G401.6 (cell line): ENCODE data around the gene CAMTA1.

ENCODE experiments used
- FAIRE-seq: peaks from 2 replicates; lab custom pipeline; 2012; peaks lifted over from hg19 to GRCh38; lab: Jason Lieb, UNC

The CAMTA1 gene

GRCh38 chr1:7289694-7290093, 504.4 kb downstream of the CAMTA1 start:
- FAIRE-seq, result no peak

DNA sequence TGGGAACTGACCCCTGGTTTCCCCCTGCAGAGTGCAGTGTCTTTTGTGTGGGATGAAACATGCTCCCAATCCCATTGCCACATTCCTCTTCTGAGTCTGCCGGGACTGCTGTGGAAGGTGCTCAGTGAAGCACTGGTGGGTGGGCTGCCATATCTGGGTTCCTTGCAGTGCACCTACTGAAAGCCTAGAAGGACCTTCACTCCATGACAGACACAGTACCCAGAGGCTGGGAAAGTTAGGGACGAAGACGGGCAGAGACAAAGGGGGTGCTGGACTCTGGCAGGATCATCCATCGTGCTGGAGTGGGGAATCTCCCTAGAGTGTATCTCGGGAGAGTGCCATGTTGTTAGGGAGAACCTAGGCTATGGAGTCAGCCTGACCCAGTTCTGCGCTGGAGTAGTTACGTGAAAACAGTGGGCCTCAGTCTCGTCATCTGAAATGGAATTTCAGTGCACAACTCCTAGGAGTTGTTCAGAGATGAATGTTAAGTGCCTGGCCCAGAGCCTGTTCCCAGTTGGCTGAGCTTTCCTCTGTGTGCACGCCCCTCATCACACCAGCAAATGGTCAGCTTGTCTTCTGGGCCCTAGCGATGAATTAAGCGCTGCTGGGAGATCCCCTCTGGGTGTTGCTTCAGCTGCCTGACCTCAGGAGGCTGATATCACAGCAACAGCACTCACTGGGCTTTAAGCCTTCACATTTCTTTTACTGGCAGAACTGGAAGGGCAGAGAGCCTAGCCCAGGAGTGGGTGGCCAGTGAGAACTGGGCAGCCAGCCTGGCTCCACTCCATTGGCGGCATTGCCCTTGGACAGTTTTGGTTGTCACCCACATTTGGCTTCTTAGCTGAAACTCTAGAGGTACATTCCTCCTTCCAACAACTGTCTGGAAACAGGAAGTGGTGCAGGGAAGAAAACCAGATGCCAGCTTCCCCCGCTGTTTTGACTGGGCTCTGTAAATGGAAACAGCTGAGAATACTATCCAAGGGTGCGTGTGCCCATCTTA, 506.0 kb downstream of the CAMTA1 start:
- no peak for FAIRE-seq

DNA sequence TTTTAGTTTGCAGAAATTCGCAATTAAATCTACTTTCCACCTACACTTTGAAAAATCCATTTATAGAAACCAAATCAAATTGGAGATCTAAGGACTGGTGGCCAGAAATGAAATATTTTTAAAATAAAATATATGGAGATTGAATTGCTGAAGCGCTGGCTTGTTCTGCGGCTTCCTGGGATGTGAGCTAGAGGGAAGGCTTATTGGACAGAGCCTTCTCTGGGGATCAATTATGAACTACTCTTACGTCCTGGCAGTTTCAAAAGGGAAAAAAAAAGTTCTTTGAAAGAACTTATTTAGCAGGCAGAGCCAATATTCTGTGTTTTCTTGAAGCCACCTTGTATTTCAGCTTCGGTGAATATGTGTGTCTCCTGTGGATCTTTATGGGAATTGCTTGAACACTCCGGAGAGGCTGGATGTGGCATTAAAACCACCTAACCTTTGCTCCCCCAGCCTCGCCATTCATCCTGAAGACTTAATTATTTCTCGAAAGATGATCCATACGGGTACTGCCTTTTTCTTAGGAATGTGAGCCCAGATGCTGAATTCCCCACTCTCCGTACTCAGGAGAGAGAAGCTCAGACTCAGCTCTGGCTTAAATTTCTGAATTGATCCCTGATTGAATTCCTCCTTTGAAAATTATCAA, 506.9 kb downstream of the CAMTA1 start:
- FAIRE-seq, result peak; percentile 88

DNA sequence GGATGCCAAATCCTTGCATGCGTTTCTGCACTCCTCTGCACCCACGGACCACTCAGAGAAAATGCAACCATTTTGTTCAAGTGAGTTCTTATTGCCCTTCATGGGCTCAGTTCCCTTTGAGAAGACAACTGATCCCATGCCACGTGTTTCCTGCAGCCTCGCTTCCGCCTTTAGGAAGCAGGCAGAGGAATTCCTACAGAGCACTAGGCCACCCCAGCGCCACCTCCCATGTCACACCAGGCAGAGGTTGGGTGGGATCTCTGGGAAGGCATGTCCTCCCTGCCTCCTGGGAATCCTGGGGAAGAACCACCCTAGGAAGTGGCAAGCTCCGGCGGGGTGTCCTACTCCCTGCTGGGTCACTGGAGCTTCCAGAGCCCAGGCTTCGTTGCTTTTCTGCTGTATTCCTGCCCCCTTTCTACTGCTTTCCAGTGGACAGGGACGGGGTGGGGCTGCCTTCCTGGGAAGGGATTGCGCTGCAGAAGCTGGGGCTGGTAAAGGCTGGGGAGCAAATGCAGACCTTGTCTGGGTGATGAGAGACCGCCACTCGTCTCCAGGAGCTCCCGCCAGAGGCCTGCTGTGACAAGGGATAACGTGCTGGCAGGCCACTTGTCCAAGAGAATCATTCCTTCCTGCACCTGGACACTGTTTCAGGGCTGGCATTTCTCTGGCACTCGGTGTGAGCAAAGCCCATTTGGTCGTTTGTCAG, 507.6 kb downstream of the CAMTA1 start:
- no peak for FAIRE-seq

DNA sequence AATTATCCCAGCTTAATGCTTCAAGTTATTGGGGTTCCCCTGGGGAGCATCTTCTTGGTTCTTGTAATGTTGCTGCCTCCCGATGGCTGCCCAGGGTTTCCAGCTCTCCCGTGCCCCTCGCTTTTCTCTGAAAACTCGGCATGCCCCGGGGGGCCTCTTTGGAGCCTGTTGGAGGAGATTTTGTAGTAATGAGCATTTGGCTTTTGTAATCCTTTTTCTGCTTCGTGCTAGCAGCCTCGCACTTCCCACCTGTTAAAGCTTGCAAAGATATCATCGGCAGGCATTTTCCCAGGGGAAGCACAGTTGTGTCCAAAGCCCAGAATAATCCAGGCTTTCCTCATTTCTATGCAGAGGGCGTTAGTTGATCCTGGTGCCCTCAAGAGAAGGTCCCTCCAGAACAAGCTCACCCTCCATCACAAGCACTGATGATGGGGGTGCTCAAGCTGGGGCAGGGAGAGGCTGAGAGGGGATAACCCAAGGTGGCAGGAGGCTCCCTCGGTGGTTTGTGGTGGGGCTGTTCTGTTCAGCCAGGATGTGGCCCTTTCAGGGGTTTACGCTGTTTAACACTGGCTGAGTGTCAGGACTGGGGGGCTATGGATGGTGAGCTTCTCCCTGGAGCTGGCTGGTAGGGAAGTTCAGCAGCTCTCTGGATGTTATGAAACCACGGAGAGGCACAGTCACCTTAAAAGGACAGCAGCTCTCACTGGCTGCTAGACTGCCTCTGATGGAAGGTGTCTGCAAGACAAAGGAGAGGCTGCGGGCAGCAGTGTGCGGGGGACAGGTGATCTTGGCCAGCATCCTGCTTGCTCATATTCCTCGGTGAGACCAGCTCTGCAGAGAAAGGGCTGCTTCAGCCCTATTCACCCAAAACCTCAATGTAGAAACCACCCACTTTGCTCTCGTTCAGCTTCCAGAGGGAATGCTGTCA, 508.7 kb downstream of the CAMTA1 start:
- FAIRE-seq, result peak; percentile 96

DNA sequence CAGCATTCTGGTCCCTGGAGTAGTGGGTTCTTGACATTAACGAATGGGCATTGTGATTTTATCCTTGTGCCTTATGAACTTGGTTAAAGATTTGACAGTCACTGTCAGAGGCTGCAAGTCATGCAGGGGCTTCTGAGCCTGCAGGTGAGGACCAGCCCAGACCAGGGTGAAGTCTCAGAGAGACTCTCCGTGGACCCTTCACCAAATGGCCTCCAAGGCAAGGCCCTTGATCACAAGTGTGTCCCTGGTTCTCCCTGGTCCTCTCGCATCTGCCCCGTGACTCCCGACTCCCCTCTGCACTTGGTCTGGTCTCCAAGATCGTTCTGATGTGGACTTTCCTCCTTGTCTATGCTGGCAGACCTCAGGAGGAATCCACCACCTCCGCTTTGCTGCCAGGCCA, 509.4 kb downstream of the CAMTA1 start:
- FAIRE-seq, result no peak

- FAIRE-seq, result no peak
Measured at GRCh38 chr1:7295946-7296345, 510.7 kb downstream of the CAMTA1 start.

DNA sequence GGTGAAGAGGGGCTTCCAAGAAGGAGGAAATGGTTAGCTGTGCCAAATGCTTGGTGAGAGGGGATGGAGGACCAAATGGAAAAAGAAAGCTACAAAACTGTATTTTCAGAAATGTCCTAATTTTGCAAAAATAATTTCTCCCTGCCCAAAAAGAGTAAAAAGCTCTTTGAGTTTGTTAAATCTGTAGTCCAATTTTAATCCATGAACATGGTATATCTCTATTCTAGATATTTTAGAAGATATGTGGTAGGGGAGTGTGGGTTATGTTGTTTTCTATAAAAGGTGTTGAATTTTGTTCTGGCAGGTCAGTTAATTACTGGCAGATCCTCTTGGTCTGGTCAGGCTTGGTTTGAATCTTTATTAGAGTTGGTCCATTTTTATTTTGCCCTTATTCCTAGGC, 511.7 kb downstream of the CAMTA1 start:
- peak; percentile 36 for FAIRE-seq

- no peak for FAIRE-seq
Measured at GRCh38 chr1:7298145-7298544, 512.9 kb downstream of the CAMTA1 start.

DNA sequence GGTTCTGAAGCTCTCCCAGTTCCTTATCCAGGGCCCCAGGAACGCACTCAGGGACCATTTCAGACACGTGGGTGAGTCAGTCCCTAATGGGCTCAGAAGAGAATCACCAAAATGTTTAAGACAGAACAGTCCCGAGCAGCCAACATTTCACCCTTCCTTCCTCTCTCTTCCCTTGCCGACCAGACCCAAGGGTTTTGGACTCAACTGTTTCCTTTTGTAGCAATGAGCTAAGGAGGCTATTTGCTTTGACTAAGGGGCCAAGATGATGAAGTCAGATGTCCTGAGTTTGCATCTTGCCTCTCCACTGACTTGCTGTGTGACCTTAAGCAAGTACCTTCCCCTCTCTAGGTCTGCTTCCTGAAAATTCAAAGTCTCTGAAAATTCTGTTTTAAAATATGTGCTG, 513.5 kb downstream of the CAMTA1 start:
- FAIRE-seq, result no peak

- FAIRE-seq, result peak; percentile 100
Measured at GRCh38 chr1:7299329-7299799, 514.1 kb downstream of the CAMTA1 start.

DNA sequence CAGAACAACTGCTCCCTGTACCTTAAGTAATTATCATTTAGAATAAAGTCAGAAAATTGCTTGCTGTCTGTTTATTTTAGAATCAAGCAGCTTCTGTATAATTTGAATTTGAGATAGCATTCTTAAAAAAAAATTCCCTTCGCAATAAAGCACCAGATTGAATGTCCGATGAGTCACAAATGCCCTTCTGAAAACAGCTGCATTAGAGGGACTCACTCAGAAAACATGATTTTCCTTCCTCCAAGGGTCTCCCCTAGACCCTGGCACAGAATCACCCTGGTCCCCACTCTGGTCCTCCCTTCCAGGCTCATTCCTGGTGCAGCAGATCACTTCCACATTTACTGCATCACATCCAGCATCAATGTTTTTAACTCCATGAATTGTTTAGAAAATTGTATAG, 514.7 kb downstream of the CAMTA1 start:
- FAIRE-seq, result no peak

- FAIRE-seq, result peak; percentile 100
Measured at GRCh38 chr1:7300893-7301663, 515.8 kb downstream of the CAMTA1 start.

- no peak for FAIRE-seq
Measured at GRCh38 chr1:7301664-7301981, 516.4 kb downstream of the CAMTA1 start.

DNA sequence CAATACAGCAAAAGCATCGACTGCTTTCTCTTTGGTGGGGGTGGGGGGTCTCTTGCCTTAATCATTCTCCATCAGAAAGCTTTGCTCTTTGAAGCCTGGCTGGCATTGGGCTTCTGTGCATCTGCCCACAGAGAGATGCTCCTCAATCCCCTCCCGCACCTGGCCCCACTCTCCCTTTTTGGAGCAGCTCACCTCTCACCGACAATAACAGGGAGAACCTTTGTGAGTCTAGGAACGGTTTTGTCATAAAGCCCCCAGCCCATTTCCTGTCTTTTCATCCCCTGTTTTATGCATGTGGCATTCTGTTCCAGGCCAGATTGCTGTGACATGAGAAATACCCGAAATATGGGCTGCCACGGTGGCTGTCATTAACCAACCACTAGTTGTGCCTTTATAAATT, 516.9 kb downstream of the CAMTA1 start:
- no peak for FAIRE-seq

DNA sequence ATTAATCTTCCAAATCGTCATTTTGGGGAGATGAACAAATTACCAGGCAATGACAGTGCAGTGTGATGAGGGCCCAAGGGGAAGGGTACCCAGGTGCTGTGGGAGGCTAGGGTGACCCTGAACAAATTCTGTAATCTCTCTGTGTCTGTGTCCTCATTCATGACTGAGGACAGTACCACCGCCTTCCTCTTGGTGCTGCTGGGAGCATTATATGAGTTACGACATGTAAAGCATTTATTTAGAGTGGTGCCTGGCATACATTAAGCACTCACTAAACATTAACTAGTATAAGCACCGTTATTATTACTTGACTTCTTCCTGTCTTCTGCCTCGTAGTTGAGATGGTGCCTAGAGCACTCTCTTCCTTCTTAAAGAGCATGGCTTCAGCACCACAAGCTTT, 517.6 kb downstream of the CAMTA1 start:
- FAIRE-seq, result no peak

GRCh38 chr1:7303554-7304317, 518.5 kb downstream of the CAMTA1 start:
- FAIRE-seq, result no peak

- FAIRE-seq, result no peak
Measured at GRCh38 chr1:7313081-7313546, 527.9 kb downstream of the CAMTA1 start.

GRCh38 chr1:7313826-7314225, 528.6 kb downstream of the CAMTA1 start:
- FAIRE-seq, result no peak

GRCh38 chr1:7315316-7315715, 530.1 kb downstream of the CAMTA1 start:
- FAIRE-seq, result no peak
